Loucy (cell line): ENCODE data around the gene LAMC1.
A peak's percentile ranks its signal among the peaks of the same experiment; 100 is the strongest.

Experiments
- H2AFZ ChIP-seq: fragments of 200-600 bp; sonication (generic); 2 replicates; pipeline ENCODE4 v1.6.0; 2016; ENCODE audit warnings: antibody characterized with exemption, mild to moderate bottlenecking, low read length, moderate library complexity
- H3F3A ChIP-seq: fragments of 200-600 bp; 2 replicates; pipeline ENCODE4 v1.6.0; 2016; ENCODE audit warnings: antibody characterized with exemption, low read depth, mild to moderate bottlenecking
- H3K27me3 ChIP-seq: fragments of 200-600 bp; sonication (generic); 2 replicates; pipeline ENCODE4 v1.6.1; 2014; ENCODE audit warnings: low read length, mild to moderate bottlenecking; ENCODE audit not compliant: insufficient read depth, poor library complexity, severe bottlenecking
- H3K36me3 ChIP-seq: fragments of 200-600 bp; sonication (generic); 2 replicates; pipeline ENCODE4 v1.6.1; 2016; ENCODE audit warnings: low read length; ENCODE audit not compliant: insufficient read depth
- H3K4me1 ChIP-seq: fragments of 200-600 bp; sonication (generic); 2 replicates; pipeline ENCODE4 v1.5.1; 2014; ENCODE audit warnings: low read length, mild to moderate bottlenecking; ENCODE audit not compliant: insufficient read depth, poor library complexity, severe bottlenecking
- H3K4me2 ChIP-seq: fragments of 200-600 bp; sonication (generic); 2 replicates; pipeline ENCODE4 v1.6.0; 2014; ENCODE audit warnings: antibody characterized with exemption, low read length, low read depth, mild to moderate bottlenecking; ENCODE audit not compliant: poor library complexity, severe bottlenecking
- H3K4me3 ChIP-seq: fragments of 200-600 bp; sonication (generic); 2 replicates; pipeline ENCODE4 v1.5.1; 2014; ENCODE audit warnings: low read length, mild to moderate bottlenecking, mixed read lengths; ENCODE audit not compliant: poor library complexity, severe bottlenecking
- H3K79me2 ChIP-seq: fragments of 200-600 bp; sonication (generic); 2 replicates; pipeline ENCODE4 v1.6.1; 2014; ENCODE audit warnings: low read length; ENCODE audit not compliant: insufficient read depth
- H3K9ac ChIP-seq: fragments of 200-600 bp; sonication (generic); 2 replicates; pipeline ENCODE4 v1.6.0; 2014; ENCODE audit warnings: mild to moderate bottlenecking, low read depth, low read length, moderate library complexity; ENCODE audit not compliant: poor library complexity, severe bottlenecking
- H3K9me2 ChIP-seq: fragments of 200-600 bp; sonication (generic); replicated peaks from 2 replicates; pipeline ENCODE4 v1.6.1; 2016; ENCODE audit warnings: low read depth, low read length, mixed read lengths
- H3K9me3 ChIP-seq: fragments of 200-600 bp; sonication (generic); 2 replicates; pipeline ENCODE4 v1.6.1; 2014; ENCODE audit warnings: mild to moderate bottlenecking, antibody characterized with exemption, low read length, low read depth; ENCODE audit not compliant: insufficient read depth
- H4K20me1 ChIP-seq: fragments of 200-600 bp; sonication (generic); 2 replicates; pipeline ENCODE4 v1.6.0; 2014; ENCODE audit warnings: antibody characterized with exemption, low read length, mild to moderate bottlenecking; ENCODE audit not compliant: insufficient read depth, poor library complexity, severe bottlenecking
- CTCF ChIP-seq: fragments of 200-600 bp; sonication (generic); conservative IDR thresholded peaks from 2 replicates; pipeline ENCODE4 v1.5.1; 2014; ENCODE audit warnings: mild to moderate bottlenecking, antibody characterized with exemption, low read length
- EZH2phosphoT487 ChIP-seq: fragments of 200-600 bp; IDR thresholded peaks from 2 replicates; pipeline ENCODE4 v1.6.1; 2018; ENCODE audit warnings: antibody characterized with exemption, mild to moderate bottlenecking, moderate library complexity, borderline replicate concordance

LAMC1 gene

GRCh38 chr1:183023146-183023600 lies at the start of gene LAMC1:
LAMC1 (plus strand) TSS chr1:183023420; CDS start chr1:183023717, 297 bp downstream.
- Histone ChIP-seq H3K4me1 (peaks cover 2% of the 10 kb centered on the region), H3K9me3 (no peaks in the 10 kb centered on the region), H3K27me3 (no peaks in the 10 kb centered on the region), H3K9ac (no peak within 1 kb of the TSS), H3F3A (no peaks in the 10 kb centered on the region), H3K79me2 (no peaks in the 10 kb centered on the region), H3K9me2 (no peaks in the 10 kb centered on the region), H3K36me3 (no peaks in the 10 kb centered on the region), H3K4me3 (no peak within 1 kb of the TSS), H2AFZ (no peak within 1 kb of the TSS), H3K4me2 (no peak within 1 kb of the TSS), H4K20me1 (no peaks in the 10 kb centered on the region)
- no peak for TF ChIP-seq CTCF
- TF ChIP-seq EZH2phosphoT487 = no peak

- Histone ChIP-seq H3K9me2 (no peaks in the 10 kb centered on the region), H4K20me1 (no peaks in the 10 kb centered on the region), H3K36me3 (no peaks in the 10 kb centered on the region), H3F3A (no peaks in the 10 kb centered on the region), H3K27me3 (no peaks in the 10 kb centered on the region), H3K4me2 (no peak overlapping the region), H3K79me2 (no peaks in the 10 kb centered on the region), H3K9ac (no peak overlapping the region), H2AFZ (0 out of 2 replicates have a peak overlapping the region, but pooled peaks have one; percentile 6), H3K4me3 (no peak overlapping the region), H3K9me3 (no peaks in the 10 kb centered on the region), H3K4me1 (no peaks in the 10 kb centered on the region)
- TF ChIP-seq EZH2phosphoT487 (no peak), CTCF (no peak)
Observed at GRCh38 chr1:182974506-182975191, 48.6 kb upstream of the LAMC1 start.

- Histone ChIP-seq H3K79me2 (no peaks in the 10 kb centered on the region), H3F3A (no peaks in the 10 kb centered on the region), H3K4me1 (no peaks in the 10 kb centered on the region), H3K36me3 (no peaks in the 10 kb centered on the region), H3K4me3 (no peak overlapping the region), H3K9me3 (no peaks in the 10 kb centered on the region), H3K4me2 (no peak overlapping the region), H4K20me1 (no peaks in the 10 kb centered on the region), H3K27me3 (no peaks in the 10 kb centered on the region), H2AFZ (no peak overlapping the region), H3K9ac (no peak overlapping the region), H3K9me2 (no peaks in the 10 kb centered on the region)
- no peak for TF ChIP-seq CTCF
- no peak for TF ChIP-seq EZH2phosphoT487
Observed at GRCh38 chr1:182977480-182977879, 45.7 kb upstream of the LAMC1 start.
